Suppressor macrophage treated with lipopolysaccharide for 1 hour (primary cell): ENCODE measurements around the gene MATN1.

Experiments
- DNase-seq, 3 donors: peaks; one replicate each; pipeline ENCODE4 v3.0.0-alpha.2; 2020 to 2022

MATN1 gene

DNA sequence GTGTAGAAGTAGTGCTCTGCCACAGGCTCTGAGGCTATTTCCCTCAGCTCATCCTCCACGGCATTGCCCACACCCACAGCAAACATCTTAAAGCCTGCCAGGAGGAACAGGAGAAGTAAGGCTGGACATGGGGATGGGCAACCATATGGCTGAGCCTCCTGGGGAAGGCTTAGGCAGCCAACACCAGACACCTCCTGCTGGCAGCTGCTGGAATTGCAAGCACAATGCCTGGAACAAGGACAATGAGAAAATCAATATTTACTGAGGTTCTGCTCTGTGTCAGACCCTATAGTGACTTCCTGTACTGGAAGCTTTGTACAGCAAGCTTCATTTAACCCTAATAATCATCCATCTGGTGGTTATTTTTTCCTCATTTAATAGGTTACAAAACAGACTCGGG is 8.2 kb downstream of the MATN1 start:
- peak in 2 of 3 donors; percentile 23 to 32 for DNase-seq

DNA sequence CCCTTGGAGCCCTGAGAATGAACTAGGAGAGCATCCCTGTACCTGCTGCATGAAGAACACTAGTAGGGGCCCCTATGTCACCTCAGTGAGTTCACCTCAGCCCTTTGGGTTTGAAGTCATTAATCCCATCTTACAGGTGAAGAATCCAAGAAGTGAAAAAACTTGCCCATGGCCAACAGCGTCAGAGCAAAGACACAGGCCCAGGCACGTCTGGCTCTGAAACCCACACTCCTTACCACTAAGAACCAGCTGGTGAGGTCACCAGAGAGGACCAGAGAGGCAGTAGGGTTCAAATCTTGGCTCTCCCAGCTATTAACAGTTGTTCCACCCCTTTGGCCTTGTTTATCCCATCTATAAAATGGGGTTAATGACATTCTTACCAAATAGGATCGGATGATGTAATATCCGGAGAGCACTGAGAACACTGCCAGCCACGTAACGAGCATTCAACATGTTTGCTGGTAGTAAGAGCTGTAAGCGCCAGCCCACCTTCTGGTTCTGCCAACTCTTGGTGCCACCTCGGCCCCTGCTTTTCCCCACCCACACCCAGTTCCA is 8.8 kb downstream of the MATN1 start:
- no peak for DNase-seq

DNA sequence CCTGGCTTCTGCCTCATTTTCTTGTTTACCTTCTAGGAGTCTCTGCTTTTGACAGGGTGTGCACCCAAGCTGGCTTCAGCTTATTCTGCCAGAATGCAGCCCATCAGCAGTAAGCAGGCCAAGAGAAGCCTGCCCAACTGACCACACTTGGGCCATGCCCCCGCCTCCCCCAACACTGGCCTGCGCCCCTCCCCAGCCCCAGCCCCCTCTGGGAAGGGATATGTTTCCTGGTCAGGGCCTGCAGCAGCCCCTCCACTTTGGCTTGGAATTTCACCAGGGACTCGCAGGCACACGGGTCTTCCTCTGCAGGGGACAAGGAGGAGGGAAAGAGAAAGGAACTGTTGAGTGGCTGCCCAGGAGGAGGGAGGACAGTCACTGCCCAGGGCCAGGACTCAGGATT is 9.4 kb downstream of the MATN1 start:
- no peak for DNase-seq

DNA sequence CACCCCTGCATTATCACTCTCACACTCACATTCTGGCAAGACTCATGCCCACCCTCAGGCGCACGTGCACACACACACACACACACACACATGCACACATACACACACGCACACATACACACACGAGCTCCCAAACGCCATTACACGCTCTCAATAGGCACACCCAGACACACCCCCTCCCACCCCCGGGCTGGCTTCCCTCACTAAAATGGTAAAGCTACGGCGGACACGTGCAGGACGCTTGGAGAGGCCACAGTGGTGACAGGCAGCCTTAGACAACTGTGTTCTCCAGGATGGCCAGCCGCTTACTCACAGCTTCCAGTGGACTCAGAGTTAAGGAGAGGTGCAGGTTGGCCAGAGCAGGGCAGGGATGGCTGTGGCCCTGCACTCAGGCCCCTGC is 10.1 kb downstream of the MATN1 start:
- DNase-seq: no peak

DNA sequence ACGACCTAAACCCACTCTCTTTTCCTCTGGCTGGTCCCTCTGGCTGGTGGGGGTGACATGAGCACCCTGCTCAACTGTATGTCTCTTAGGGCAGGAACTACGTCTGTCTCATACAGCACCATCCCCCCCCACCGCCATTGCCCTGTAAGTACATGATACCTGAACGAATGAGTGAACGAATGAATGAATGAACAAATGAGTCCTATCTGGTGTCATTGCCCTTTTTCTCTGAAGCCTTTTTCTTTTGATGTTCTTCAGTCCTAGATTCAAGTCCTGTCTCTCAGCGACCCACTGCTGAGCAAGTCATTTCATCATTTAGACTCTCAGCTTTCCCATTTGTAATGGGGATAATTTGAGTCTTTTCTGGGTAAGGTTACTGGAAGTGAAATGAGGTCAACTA is 10.8 kb downstream of the MATN1 start:
- no peak for DNase-seq

DNA sequence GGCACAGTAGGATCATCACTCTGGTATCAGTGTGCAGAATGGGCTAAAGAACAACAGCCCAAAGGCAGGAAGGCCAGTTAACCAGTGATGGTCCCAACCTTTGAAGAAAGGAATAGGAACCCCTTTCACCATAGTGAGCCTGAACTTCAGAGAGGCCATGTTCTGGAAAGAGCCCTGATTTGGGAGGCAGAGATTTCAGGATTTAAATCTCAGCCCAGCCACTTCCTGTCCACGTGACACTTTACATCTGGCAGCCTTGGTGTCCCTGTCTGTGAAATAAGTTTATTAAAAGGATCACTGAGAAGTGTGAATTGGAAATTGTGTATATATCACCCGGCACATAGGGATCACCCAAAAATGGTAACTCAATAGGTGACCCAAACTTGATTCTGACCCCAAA is 13.0 kb downstream of the MATN1 start:
- DNase-seq: no peak

DNA sequence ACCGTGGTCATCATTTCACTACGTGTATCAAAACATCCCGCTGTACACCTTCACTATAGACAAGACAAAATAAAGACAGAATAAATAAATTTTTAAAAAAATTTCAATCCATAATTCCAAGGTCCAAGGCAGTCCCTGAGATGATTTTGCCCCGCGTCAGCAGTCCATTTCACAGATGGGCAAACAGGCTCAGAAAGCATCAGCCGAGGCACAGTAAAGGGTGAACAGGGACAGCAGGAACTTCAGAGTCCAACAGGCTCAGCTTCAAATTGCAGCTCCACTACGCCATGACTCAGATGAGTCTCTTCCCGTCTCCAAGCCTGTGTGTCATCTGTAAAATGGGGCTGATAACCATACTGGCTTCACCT is 15.0 kb downstream of the MATN1 start:
- no peak for DNase-seq

DNA sequence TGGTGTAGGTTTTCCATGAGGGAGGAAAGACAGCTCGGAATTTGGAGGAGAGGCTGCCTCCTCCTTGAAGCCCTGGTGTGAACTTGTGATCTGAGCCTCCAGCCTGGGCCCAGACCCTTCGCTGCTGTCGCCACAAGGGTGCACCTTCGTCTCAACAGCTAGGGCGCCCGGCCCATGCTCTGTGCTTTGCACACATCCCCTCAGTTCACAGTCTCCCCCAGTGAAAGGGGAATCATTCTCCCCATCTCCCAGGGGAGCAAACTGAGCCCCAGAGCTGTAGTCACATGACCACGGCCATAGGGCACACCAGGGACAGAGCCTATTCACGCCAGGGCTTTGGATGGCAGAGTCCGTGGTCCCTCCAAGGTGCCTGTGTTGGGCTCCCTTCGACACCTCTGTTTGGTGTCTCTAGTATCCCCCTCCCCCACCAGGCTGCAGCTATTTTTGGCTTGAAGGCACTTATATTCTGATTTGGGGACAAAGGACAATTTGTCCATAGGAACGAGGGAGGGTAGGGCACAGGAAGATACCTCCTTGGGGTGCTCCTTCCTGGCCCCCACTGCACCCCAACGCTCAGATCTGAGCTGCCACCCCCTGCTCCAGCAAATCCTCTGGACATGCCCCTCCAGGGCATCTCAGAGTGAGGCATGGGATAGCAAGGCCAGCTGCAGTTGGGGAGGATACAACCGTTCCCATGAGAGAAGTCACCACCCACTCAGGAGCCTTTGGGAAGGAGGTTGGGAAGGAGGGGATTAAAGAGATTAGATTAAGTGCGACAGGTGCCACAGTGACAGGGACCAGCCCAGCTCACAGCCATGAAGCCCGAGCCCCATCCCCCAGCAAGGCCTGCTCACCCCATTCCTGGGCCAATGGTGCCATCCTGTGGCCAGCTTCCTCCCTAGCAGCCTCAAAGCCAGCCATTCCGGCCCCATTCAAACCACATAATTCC is 15.7 kb downstream of the MATN1 start:
- peak; percentile 72 to 83 (median 82) for DNase-seq

DNA sequence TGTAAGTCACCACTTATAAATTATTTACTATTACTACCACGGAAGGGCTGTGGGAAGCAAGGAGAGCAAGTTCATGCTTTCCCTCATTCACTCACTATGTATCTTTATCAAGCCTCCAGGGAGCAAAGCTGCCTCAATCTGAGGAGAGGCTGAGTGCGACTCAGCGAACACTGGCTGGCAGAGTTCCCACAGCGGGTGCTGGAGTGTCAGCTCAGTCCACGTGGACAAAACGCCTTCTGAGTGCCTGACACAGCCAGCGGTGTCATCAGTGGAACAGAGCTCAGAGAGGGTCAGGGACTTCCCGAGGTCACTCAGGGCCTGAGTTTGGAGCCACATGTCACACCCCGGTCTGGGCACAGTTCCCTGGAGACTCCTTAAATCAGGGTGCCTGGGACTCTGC is 16.9 kb downstream of the MATN1 start:
- peak; percentile 62 to 79 (median 68) for DNase-seq

DNA sequence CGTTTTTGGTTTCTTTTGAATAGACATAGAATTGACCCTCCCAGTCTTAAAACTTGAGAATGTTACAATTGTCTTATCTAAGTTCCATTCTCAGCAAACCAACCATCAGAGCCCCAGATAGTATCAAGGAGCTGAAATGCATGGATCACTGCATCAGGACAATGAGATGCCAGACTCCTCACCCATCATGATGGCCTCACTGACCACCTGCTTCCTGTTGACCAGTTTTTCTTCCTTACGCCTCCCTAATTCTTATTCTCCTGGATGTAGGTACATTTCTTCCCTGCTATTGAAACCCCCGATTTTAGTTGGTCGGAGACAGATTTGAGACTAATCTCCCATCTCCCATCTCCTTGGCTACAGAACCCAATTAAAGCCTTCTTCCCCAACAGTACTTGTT is 17.7 kb downstream of the MATN1 start:
- DNase-seq: no peak

DNA sequence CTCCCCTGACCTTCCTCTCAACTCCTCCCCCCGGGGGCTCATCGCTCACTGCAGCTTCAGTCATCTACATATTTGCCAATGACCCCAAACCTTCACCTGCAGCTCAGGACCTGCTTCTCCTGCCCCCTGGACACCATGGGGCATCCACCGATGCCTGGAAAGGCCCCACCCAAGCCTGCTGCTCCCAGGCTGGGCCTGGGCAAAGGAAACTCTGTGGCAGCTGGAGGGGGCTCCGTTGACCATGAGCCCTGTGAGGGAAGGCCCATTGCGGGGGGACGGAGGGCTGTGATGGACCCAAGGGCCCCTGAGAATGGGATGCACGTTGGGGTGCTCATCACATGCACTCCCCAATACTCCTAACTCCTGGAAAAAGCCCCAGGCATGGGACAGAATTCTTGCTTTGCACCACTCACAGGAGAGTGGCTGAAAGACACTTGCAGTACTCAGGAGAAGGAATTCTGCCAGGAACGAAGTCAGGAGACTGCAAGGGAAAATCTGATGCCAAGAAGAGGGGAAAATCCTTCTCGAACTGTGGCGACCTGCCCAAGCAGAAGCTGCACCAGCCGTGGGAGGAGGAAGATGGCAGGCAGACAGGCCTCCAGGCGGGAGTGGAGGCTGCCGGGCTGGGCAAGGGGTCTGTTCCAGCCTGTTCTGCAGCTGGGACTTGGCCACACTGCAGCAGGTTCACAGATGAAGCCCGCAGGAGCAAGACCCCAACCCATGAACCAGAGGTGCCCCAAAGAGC is 18.4 kb downstream of the MATN1 start:
- DNase-seq: no peak

DNA sequence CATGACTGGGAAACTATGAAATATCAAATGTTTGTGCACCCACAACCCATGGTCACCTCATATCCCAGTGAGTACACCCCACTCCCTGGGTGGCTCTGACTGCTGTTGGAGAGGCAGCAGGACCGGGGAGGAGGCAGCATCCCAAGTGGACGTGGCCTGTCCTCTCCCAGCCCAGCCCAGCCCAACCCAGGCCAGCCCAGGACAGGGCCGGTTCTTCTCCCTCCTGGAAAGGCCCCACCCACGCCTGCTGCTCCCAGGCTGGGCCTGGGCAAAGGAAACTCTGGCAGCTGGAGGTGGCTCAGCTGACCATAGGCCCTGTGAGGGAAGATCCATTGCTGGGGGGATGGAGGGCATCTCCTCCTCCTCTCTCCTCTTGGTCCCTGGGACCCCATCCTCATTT is 19.1 kb downstream of the MATN1 start:
- DNase-seq: peak; percentile 46 to 84 (median 50)

DNA sequence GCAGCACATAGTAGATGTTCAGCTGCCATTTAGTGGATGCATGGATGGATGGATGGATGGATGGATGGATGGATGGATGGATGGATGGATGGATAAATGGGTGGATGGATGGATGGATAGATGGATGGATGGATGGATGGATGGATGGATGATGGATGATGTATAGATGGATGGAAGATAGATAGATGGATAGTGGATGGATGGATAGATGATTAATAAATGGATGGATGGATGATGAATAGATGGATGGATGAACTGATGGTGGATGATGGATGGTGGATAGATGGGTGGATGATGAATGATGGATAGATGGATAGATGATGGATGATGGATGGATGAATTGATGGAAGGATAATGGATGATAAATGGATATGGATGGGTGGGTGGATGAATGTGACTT is 20.6 kb downstream of the MATN1 start:
- DNase-seq: no peak

DNA sequence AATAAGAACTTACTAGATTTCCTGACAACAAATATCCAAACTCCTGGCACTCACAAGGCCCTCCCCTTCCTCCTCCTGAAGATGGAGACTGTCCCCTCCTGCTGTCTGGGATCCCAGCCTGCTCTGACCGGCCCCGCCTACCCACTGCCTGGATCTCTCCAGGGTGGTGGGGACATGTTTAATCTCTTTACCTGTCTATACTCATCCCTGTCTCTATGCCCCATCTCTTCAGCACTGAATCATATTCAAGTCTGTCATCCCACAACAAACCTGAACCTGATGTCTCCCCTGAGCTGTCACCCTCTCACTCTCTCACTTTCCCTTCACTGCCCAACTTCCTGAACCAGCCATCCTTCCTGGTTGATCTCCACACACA is 22.1 kb downstream of the MATN1 start:
- no peak for DNase-seq

DNA sequence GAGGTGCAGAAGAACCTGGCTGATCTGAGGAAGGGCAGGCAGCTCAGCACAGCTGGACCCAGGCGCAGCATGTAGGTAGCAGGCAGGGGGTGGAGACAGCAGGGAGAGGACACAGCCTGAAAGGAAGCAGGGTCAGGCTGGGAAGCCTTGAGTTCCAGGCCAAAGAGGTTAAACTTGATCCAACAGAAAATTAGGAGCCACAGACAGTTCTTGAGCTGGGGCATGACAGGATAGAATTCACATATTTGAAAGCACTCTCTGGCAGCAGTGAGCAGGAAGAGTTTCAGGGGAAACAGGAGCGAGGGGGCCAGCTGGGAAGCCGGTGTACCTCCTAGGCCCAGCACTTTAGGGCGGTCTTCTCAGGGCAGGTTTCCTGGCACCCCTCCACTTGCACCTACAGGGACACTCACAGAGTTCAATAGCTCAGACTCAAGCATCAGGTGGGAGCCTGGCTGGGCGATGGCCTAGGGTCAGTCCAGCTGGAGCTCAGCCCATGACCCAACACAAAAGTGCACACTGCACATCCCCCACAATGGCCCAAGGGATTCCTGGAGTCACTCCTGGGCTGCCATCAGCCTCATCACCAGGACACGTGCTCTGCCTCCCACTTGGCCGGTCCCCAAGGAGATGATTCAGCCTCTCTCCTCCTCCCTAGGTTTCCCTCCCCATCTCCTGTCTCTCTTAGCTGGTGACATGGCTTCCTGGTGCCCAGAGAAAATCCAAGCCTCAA is 22.7 kb downstream of the MATN1 start:
- peak in 2 of 3 donors; percentile 7 to 38 for DNase-seq

DNA sequence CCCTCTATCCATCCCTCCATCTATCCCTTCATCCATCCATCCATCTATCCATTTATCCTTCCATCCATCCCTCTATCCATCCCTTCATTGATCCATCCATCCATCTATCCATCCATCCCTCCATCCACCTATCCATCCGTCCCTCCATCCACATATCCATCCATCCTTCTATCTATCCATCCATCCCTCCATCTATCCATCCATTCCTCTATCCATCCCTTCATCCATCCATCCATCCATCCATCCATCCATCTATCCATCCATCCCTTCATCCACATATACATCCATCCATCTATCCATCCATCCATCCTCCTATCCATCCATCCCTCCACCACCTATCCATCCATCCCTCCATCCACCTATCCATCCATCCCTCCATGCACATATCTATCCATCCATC is 23.6 kb downstream of the MATN1 start:
- DNase-seq: no peak

DNA sequence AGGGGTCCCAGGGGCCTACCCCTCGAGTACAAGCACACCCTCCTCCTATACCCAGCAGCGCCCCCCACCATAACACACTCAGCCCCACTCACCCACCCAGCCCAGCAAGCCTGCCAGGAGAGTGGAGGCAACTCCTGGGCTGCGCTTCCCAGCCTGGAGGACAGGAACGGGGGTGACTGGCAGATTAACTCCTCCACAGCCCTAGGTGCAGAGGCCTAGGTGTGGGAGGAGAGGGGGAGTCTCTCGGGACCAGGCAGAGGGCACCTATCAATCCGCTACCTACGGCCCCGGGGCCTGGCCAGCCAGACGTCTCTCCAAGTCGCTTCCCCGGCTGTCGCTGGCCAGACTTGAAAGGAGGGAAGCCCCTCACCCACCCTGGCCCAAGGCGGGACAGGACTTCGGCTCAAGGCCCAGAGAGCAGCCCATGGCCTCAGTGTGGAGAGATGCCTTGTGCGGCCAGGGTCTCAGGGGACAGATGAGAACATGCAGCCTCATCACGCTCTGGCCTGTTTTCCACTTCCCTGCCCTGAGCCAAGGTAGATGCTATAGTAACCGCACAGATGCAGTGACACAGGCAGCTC is 24.9 kb downstream of the MATN1 start:
- no peak for DNase-seq

DNA sequence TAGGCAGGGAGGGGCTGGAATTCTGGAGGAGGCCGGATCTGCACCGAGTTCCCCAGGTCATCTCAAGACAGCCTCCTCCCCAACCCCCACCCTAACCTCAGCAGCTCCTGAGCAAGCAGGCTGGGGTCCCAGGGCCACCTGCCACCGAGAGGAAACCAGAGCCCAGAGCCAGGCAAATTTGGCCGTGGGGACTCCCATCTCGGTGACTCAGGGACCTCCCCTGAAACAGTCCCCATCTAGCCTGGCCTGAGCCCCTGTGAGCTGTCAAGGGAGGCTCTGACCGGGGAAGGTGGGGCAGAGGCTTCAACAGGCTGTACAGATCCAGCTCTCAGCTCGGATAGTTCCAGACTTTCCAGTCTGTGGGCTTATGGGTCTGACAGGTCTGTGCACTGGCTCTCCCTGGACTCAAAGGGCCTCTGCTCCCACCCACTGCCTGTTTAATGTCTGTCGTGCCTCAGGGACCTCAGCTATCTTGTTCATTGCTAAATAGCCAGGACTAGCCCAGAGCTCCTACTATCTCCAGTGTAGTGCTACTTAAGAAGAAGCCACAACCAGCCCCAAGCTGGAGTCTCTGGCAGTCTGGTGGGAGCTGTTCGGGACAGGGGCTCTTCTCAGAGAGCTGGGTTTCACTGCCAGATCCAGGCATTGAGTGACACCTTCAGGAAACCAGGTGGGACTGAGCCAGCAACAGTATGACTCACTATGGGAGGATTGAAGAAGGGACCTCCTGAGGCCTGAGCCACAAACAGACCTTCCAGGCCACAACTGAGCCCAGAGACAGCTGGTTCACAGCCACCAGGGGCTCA is 25.6 kb downstream of the MATN1 start:
- DNase-seq: no peak

DNA sequence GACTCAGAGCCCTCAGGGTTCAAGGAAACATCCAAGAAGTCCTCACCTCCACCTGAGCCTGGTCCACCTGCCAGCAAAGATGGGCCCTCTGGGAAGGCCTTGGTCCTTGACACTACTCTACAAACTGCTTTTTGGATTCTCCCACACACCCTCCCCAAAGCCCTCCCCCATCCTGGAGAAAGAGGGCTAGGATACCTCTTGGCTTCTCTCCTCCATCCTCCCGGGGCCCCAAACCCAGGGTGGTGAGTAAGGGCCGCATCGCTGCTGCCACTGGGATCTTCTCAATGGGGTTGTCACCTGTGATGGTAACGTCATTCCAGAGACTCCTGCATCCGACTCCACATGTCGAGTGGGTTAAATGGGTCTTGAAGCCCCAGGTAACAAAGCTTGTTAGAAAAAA is 26.6 kb downstream of the MATN1 start:
- DNase-seq: no peak

DNA sequence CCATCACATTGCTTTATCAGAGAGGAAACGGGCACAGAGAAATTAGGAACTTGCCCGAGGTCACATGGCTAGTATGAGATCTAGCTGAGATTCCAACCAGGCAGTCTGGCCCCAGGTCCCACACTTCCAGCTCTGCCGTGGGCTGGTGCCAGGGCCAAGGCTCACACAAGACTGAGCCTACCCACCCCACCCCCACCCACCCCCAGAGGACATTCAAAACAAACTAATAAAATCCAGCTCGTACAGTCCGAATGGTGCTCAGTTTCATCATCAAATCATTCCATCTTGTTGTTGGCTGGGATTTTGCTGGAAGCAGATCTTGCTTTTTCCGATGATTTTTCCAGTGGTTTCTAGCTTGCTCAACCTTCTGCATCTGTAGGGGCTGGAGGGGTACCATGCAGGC is 27.9 kb downstream of the MATN1 start:
- peak in 1 of 3 donors; percentile 24 for DNase-seq

DNA sequence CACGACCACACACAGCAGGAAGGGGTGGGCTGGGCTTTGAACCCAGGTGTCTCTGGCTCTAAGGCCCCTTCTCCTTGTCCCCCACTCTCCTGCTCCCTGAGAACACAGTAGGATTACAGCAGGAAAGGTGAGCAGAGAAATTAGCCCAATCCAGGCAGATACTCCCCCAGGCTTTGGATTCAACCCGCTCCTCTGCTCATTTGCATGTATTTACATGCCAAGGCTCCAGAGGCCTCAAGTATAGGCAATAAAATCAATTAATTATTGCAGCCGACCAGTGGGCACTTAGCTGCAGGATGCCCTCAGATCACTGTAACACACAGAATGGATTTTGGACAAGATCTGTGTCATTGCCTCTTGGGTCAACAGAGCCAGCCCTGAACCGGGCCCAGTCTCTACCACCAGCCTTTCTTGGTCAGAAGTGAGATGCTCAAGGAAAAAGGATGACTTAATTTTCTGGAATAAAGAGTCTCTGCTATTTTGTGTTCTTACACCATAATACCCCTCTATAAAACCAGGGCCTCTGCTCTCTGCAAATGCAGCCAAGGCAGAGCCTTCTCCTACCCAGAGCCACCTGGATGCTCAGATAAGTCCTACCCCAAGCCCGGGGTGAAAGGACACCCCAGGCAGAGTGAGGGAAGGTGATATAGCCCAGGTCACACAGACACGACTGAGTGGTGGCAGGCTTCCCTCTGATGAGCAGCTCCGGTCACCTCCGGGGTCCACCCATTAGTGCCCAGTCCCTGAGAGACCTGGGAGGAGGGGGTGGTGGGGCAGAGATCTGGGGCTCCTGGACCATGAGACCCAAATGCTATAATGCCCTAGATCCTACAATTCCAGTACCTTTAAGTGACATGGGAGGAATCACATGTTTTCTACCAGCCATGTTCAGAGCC is 28.9 kb downstream of the MATN1 start:
- no peak for DNase-seq
